HG03159 (cell line): ENCODE data around the gene CAP2.
A peak's percentile ranks its signal among the peaks of the same experiment; 100 is the strongest.
"Not testable (repeated sequence)": the region's sequence is repeated elsewhere in the genome, so short reads cannot be mapped to it uniquely, and the experiment has no call there.

ENCODE experiments used
- ATAC-seq: cut with Tn5 transposase; IDR thresholded peaks from one replicate; pipeline ENCODE4 v1.9.1; 2021; ENCODE audit warnings: mild to moderate bottlenecking, moderate library complexity; ENCODE audit not compliant: unreplicated experiment

Gene CAP2

DNA sequence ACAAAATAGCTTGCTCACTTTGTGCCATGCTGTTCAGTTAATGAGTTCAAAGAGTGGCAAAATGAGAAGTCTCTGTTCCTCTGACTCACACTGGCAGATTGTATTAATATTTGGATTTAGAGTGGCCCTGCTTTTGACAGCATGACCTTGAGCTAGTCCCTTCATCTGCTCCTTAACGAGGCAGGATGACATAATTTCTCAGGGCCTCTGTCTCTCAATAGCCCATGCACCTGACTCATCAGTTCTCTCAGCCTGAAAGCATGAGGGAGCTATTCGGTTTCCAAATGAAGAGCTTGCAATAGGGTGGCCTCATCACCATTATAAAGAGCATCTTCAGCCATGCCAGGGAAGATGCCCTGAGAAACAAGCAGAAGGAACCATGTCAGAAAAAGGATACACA, 38.2 kb downstream of the CAP2 start:
- ATAC-seq, result no peak

DNA sequence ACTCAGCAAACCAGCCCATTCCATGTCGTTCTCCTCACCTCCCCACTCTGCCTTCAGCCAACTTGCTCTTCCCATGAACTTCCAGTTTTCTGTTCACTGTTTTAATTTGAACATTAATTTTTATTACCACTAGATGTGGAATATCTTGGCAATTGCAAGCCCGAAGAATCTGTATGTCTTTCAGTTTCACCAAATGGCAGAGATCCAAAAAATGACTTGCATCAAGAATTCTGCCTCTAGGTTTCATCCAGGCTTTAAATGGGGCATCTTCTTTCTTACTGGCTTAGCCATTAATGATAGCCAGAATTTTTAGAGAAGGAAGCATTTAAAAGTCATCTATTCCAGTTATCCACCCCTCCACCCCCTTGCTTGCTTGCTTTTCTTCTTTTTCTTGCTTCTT, 39.0 kb downstream of the CAP2 start:
- no peak for ATAC-seq

DNA sequence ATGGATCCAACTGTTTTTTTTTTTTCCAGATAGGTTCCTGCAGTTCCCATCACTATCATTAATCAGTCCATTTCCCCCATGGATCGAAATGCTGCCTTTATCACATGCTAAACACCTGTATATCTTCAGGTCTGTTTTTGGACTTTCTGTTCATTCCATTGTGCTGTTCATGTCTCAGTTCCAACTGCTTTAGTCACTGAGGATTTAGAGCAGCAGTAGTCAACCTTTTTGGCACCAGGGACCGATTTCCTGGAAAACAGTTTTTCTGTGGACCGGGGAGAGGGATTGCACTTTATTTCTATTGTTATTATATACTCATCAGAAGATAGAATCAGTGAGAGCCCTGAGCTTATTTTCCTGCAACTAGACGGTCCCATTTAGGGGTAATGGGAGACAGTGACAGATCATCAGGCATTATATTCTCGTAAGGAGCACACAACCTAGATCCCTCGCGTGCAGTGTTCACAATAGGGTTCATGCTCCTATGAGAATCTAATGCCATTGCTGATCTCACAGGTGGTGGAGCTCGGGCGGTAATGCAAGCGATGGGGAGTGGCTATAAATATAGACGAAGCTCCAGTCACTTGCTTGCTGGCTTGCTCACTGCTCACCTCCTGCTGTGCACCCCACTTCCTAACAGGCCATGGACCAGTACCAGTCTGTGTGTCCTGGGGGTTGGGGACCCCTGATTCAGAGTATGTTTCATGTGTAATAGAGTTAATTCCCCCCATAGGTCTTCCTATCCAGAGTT, 46.0 kb downstream of the CAP2 start:
- no peak for ATAC-seq

DNA sequence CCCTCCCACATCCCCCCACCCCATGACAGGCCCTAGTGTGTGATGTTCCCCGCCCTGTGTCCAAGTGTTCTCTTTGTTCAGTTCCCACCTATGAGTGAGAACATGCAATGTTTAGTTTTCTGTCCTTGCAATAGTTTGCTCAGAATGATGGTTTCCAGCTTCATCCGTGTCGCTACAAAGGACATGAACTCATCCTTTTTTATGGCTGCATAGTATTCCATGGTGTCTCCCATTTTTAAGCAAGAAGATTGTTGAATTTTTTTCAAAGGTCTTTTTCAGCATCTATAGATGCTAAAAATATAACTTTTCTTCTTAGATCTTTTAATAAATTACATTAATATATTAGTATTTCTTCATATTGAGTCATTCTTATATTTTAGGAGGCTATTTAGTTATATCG, 47.4 kb downstream of the CAP2 start:
- not testable (repeated sequence) for ATAC-seq

DNA sequence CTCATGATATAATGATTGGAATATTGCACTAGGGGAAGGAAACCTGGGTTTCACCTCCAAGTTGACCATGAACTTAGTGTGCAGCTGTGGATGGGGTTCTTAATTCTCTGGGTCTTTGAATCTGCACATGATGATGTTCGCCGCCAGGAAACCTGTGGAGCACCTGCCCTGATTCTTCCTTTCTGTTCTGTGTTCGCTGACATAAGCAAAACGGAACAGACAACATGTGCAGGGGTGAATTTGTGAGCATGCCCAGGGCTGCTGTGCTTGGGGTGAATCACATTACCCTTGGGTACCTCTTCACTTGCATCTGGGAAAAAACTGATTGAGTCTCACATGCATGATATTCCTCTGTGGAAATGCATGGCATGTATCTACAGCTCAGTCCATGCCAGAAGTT, 48.8 kb downstream of the CAP2 start:
- ATAC-seq, result no peak

DNA sequence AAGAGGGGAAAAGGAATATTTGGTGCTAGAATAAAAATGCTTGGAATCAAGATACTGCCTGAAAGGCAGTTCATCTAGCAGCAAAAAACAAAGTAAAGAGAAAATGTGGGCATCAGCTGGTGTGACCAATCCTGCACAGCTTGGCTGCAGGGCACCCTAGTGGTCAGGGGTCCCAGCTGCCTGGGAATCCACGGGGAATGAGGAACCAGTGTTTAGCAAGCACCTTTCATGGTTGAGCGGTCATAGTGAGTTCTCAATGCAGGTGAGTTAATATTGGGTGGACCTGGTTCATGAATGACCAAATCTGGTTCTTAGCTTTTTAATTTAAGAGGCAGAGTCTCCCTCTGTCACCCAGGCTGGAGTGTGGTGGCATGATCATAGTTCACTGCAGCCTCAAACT, 53.3 kb downstream of the CAP2 start:
- ATAC-seq, result peak; percentile 40

DNA sequence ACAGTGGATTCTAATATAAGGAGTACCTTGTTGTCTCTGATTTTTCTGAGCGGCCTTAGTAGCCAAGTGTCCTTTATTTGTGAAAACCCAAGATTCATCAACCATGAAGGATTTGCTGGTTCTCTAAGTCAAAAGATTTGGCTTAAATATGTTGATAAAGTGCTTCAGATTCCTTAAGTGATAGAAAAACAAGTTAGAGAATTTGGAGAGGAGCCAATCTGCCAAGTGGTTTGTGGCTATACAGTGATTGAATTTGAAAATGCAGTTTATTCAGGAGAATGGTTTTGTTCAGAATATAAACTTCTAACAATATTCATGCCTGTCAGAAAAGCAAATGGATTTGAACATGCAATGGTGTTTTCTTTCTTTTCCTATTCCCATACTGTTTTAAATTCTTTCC, 54.8 kb downstream of the CAP2 start:
- no peak for ATAC-seq

DNA sequence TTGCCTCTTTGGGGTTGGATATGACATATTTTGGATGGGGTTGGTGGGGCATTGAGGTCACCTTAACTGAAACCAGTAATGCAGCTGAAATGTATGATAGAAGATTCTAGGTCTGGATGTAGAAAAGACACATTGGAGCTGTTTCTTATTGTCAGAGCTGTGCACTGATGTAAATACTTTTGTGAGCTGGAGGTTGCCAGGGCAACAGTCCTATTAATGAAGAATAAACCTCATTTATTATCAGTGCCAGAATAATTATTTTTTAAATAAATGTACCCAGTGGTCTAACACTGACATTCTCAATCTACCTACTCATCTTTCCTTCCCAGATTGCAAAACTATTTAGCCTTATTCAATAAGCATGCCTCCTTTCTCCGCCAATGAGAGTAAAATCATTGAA, 57.0 kb downstream of the CAP2 start:
- ATAC-seq, result no peak

DNA sequence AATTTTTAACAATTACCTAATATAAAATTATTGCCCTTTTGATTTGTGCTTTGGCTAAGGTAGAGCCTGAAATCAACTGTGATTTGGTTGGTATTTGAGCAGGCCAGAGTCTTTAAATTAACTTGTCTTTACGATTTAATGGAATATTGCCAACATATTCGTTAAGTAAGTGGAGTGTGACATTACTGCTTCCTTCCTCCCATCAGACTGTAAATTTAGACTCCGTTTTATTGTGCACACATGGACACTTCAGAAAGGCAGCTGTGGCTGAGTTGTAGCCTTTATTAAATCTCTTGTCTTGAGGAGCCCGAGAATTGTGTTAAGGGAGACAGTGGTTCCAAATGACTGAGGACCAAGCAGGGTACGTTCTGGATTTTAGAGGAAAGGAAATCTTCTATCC, 57.4 kb downstream of the CAP2 start:
- ATAC-seq, result no peak

DNA sequence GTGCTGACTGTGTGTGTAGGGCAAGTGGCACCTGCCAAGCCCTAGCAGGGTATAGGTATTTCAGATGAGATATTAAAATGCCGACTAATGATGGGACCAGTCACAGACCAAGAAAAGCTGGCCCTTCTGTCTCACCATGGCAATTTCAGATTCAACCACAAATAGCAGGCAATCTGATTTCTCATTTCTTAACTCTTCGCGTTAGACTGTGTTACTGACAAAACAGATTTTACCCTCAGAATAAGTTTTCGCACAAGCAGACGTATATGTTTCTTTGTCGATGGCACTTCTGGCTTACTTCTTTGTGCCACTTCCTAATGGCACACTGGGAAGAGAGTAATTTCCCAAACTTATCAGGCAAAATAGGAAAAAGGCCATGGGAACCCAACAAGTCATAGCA, 58.7 kb downstream of the CAP2 start:
- ATAC-seq, result no peak

DNA sequence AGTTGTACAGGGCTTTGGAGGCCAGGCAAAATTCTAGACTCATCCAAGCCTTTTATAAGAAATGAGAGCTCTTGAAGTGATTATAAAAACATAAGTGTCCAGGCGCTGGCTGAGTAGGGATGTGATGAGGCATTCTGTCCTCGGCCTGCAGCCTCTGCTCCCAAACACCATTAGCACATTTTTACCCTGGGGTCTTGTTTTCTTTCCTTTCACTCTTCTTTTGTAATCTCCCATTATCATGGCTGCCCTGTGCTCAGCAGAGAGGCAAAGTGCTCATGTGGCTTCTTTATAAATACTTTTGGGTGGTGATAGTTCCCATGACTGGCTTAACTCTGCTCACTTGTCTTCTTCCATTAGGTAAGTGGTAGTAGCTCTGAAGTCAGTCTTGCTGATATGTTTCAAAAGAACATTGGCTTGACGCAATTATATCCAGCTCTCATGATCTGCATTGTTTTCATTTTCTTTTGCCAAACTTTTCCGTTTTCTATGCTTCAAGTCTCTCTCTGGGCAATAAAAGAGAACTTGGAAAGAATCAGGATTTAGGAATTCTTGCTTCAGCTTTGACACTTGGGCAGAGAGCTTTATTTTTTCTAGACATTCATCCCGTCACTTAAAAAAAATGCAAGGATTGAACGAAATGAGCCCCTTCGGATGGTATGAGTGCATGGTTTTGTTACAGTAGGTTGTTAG, 61.1 kb downstream of the CAP2 start:
- ATAC-seq, result no peak

DNA sequence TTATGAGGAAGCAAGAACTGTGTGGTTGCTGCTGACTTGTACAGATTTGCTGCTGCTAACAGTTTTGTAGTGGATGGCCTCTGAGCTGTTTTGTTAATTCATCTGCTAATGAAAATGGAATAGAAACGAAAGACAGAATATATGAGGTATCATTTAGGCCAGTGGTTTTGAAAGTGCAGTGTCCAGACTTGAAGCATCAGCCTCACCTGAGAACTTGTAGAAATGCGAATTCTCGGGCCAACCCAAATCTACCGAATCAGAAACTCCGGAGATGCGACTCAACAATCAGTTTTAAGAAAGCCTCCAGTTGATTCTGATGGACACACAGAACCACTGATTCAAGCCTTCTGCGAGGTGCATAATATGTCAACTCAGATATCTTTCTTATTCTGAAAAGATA, 62.5 kb downstream of the CAP2 start:
- ATAC-seq, result no peak

DNA sequence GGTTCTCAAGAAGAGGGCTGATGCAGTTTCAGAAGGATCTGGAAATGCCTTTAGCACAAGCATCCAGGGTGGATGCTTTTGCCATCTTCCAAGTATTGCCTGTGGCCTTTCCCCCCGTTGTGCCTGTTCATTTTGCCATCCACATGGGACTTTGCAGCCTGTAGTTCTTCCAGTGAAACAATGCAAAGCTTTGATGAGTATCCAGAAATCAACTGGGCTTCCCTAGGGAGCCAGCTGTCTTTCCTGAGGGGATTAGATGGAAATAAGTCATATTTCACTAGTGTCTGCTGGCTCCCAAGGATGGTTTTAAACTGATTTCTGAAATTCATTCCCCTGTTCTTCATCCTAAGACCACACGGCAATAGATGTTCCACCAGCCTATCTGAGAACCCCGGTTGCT, 63.3 kb downstream of the CAP2 start:
- ATAC-seq, result no peak

DNA sequence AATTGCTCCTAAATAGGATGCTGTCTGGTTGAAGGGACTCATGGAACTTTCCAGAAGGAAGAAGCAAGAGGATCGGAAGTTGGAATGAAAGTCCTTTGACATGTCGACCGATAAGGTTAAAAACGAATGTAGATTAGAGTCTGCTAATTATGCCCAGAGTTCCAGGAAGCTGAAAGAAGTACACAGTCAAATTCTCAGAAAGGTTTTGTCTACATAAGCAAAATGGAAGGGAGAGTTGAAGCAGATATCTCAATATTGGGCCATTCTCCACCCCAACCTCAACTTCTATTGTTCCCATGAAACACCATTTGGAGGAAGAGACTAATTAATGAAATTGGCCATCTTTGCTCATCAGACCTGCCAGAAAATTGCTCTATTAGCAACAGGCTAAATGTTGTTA, 64.0 kb downstream of the CAP2 start:
- no peak for ATAC-seq

DNA sequence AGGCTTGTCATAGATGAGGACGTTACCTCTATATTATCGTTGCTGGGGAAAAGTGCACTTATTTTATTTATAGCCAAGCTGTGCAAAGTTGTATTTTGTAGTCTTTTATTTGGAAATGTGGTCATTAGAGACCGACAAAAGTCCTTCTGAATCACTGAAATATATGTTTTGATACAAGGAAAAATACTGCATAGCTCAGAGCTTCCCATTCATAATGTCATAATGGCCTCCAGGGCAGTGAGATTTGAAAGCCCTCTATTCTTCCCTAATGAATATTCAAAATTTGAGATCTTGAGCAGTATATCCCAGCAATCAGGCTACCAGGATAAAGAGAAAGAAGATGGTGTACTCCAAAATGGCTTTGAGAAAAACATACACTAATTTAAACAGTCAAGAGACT, 64.6 kb downstream of the CAP2 start:
- no peak for ATAC-seq

DNA sequence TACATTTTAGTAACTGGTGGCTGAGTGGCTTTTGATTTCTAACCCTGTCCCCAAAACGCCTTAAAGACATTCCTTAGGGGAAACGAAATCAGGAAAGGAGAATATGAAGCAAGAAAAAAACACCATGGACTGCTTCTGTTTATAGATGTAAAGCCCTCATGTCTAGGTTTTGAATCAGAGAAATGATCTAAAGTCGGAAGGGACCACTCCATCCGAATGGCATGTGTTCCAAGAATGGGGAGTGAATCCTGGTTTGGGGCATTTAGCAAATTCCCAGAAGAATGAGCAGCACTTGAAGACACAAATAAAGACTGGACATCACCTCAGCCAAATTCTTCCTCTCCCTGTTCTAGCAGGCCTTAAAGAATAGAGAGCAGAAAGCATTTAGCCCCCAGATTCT, 65.6 kb downstream of the CAP2 start:
- no peak for ATAC-seq

DNA sequence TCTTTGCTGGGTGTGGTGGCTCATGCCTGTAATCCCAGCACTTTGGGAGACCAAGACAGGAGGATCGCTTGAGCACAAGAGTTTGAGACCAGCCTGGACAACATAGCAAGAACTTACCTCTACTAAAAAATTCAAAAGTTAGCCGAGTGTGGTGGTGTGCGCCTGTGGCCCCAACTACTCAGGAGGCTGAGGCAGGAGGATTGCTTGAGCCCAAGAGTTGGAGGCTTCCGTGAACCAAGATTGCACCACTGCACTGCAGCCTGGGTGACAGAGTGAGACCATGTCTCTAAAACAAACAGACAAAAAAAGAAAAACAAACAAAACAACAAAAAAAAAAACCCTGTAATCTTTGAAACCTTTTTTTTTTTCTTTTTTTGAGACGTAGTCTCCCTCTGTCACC, 67.5 kb downstream of the CAP2 start:
- no peak for ATAC-seq

DNA sequence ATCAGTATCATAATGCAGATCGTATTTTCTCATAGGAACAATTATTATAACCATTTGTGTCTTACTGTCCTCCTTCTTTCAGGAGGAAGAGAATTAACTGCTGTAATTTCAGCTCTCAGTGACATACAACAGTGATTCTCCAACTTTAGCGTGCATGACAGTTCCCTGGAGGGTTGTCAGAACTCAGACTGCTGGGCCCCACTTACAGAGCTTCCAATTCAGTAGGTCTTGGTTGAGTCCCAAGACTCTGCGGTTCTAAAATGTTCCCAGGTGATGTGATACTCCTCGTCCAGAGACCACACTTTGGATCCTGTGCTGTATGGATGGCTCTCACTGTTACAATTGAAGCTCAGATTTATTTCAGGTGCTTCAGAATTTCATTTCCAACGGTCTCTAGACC, 72.8 kb downstream of the CAP2 start:
- ATAC-seq, result no peak

DNA sequence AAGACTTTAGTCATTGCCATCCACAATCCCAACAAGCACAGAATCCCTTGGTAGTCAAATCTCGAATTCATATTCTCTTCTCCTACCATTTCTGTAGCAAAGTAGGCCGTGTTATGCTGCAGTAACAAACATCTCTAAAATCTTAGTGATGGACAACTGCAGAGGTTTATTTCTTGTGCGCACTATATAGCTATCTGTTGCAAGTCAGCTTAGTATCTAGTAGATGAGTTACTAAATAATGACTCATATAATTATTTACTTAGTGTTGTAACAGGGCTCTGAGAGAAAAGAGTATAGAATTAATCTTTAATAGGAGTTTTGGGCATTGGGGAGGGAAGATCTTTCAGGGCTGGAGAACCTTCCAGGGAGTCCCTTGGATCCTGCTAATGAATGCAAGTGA, 73.3 kb downstream of the CAP2 start:
- ATAC-seq, result no peak

DNA sequence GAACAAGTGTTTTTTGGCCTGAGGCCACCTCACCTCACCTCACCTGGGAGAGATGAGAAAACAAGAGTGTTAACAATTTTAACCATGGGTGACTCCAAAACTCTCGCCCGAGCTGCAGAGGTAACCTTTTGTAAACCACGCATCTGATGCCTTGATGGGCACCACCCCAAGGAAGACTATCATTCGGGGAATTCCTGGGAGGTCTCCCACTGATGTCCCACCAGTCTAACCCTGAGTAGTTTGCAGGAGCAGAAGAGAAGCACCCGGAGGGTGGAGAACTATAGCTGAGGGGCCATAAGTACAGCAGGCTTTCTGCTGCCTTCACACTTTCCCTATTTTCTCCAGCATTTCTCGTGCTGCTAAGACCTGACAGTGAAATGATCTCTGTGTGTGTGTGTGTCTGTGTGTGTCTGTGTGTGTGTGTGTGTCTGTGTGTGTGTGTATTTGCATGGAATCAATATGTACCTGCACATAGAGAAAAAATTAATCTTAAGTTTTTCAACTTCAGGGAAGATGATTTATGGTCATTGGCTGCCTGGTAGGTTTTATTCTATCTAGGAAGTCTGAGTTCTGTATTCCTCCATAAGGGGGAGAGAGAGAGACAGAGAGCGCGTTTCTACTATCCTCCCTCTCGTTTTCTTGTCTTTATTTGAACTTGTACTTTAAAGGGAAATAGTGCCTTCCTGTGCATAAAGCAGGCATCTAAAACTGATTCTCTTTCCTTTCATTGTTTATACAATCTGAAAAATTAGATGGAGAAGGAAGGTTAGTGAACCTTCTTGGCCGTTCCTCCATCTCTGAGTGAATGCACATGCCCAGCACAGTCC, 75.8 kb downstream of the CAP2 start:
- ATAC-seq, result no peak

DNA sequence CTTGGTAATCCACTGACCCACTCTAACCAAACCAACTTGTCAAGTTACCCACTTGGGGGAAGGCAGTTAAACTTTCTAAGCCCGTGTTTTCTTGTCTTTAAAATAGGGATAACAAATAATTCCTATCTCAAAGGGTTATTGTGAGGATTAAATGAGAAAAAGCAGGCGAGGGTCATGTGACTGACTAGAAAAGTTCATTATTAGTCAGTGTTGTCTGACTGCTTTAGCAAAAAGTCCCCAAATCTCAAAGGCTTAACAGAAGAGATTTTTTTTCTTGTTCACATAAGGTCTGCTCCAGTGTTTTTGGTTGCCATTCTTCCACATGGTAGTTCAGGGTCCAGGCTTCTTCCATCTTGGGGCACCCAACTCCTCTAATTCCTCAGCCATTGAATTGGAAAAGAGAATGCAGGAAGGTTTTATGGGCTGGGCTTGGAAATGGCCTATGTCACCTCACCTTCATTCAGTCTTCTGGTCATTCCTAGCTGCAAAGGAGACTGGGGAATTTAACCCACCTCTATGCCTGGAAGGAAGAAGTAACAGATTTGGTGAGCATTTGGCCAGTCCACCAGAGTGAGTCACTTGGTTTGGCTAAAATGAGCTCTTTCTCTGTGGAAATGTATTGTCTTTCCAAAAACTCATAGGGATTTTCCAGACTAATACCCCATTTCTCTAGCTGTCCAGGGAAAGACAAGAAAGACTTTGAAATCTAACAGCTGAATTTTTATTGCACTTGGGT, 77.0 kb downstream of the CAP2 start:
- ATAC-seq, result no peak
